GM18505 (cell line): Measurements from ENCODE around the gene EID3.
"Not testable (repeated sequence)": the region's sequence is repeated elsewhere in the genome, so short reads cannot be mapped to it uniquely, and the experiment has no call there.

ENCODE experiments used
- ATAC-seq: cut with Tn5 transposase; IDR thresholded peaks from one replicate; pipeline ENCODE4 v1.9.1; 2021; ENCODE audit not compliant: unreplicated experiment
- POLR2A ChIP-seq: IDR thresholded peaks from 4 replicates; pipeline ENCODE4 v1.6.1; 2011; ENCODE audit warnings: borderline replicate concordance; ENCODE audit not compliant: insufficient read depth, insufficient read length; ENCODE audit errors: extremely low read depth

The EID3 gene

DNA sequence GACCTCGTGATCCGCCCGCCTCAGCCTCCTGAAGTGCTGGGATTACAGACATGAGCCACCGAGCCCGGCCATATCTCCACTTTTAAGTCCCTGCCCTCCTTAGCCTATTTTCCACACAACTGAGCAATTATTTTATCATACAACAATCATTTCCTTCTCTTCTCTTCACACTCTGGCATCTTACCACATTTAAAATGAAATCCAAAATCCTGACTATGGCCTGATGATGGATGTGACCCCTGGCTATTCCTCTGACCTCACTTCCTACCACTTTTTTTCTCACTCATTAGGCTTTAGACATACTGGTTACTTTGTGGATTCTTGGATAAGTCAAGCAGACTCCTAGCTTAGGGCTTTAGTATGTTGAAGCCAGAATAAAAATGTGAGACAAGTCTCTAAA is 21.9 kb upstream of the EID3 start:
- ATAC-seq, result no peak

DNA sequence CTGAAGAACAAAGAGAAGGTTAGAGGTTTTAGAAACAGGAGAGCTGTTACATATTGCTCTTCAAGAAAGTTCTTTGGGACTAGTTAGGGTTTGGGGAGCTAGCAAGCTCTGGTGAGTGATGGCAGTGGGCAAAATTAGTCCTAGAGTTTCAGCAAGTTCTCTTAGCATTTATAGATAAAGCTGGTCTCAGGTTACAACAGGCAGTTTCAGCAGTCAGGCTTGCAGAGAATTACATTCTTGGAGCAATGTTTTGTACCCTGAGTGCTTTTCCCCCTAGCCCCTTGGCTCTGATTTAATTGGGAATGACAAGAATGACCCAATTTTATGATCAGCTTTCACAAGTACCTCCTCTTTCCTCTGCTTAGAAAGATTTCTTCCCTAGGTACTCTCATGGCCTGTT is 21.4 kb upstream of the EID3 start:
- no peak for TF ChIP-seq POLR2A
- no peak for ATAC-seq

More for the DNA sequence above, 21.9 kb upstream of the EID3 start:
- TF ChIP-seq POLR2A, result no peak

DNA sequence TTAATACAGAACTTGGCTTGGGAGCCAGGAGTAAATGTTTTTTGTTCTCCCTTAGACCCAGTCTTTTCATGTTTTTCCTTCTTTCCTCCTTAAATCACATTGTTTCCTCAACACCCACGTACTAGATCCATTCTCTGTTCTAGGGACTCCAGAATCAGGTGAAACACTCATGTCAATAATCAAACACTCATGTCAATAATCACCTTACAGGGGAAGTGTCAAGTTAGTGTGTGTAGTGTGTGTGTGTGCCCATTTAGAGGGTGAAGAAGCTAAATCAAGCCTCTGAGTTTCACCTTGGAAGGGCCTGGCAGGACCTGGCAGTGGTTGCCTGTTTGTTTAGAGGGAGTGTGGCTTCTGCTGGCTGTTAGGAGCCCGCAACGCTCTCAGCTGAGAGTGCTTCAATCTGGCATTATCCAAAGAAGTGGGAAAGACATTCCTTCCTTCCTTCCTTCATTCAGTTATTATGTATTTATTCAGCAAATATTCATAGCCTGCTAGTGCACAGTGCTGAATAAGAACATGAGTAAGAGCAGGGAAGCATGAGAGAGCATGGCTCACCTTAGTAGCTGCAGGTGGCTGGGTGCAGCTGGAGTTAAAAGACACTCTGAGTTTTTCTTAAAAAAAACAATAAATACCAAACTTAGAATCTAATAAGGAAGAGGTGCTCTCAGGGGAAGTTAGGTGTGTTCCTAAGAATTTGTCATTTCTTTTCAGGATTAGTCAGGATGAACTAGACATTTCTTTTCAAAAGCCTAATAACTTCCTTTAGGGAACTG is 17.6 kb upstream of the EID3 start:
- TF ChIP-seq POLR2A, result no peak
- no peak for ATAC-seq

DNA sequence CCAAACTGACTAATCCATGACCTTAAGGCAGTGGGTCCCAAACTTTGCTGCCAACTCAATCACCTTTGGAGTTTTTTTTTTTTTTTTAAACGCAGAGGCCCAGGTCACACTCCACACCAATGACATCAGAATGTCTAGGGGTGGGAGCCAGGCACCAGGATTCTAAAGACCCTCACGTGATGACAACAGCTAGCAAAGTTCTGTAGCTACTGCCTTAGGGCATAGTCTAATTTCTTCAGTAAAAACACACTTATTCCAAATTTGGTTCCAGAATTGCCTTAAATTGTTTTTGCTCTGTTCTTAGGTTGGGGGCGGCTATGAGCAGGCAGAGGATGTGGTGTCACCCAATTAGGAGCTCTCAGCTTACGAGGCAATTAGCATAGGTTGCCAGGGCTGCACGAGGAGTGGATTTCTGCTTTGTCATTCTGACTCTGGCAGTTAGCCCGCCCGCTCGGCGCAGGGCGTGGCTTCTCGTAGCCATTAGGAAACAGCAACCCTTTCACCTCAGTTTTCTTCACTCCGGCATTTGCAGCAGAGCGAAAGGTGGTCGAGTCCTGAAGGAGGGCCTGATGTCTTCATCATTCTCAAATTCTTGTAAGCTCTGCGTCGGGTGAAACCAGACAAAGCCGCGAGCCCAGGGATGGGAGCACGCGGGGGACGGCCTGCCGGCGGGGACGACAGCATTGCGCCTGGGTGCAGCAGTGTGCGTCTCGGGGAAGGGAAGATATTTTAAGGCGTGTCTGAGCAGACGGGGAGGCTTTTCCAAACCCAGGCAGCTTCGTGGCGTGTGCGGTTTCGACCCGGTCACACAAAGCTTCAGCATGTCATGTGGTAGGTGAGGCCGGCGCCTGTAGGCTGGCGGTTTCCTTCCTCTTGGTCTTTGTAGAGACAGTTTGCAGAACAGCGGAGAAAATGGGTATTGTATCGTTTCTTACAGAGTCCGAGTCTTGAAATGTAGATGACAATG is 16.7 kb upstream of the EID3 start:
- peak; percentile 77 for ATAC-seq
- peak; percentile 95 for TF ChIP-seq POLR2A

DNA sequence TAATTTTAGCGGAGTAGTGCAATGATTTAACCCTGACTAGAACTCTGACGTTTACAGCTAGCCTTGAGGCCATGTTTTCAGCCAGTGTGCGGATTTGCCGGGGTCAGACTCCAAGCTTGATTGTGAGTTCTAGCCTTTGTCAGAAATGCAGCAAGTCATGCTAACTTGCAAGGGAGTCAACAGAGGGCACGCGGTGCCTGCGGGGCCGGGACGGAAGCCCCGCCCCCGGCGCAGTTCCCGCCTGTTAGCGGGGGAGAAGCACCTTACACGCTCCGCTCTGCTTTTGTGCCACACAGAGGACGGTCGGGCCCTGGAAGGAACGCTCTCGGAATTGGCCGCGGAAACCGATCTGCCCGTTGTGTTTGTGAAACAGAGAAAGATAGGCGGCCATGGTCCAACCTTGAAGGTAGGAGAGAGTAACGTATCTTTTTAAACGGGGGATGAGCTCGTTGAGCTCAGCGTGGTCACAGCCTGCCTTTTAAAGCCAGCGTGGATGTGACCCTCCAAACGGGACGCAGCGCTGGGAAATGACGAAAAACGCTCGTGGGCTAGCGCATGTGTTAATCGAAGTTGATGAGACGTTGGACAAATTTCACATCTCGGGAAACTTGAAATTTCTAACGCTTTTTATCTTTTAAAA is 14.8 kb upstream of the EID3 start:
- ATAC-seq, result peak; percentile 44
- peak; percentile 76 for TF ChIP-seq POLR2A

DNA sequence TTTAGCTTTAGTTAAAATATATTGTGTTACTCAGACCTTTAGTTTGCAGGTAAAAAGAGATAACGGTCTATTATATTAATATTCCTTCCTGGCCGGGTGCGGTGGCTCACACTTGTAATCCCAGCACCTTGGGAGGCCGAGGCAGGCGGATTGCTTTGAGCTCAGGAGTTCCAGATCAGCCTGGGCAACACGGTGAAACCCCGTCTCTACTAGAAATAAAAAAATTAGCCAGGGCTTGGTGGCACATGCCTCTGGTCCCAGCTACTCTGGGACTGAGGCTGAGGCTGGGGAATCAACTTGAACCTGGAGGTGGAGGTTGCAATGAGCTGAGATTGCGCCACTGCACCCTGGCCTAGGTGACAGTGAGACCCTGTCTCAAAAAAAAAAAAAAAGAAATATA is 13.2 kb upstream of the EID3 start:
- TF ChIP-seq POLR2A, result no peak
- ATAC-seq, result no peak

DNA sequence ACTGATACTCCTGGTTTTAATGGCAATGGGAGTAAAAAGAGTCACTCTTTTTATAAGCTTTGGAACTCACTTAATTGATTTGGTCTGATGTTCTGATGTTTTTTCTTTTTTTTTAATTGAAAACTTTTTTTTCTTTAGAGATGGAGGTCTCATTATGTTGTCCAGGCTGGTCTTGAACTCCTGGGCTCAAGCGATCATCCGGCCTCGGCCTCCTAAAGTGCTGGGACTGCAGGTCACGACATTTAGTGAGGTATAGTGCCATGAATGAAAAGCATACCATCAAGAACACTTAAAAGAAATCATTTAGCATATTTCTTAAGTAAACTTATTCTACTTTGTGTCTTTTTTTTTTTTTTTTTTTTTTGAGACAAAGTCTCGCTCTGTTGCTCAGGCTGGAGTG is 12.7 kb upstream of the EID3 start:
- no peak for ATAC-seq
- TF ChIP-seq POLR2A, result no peak

DNA sequence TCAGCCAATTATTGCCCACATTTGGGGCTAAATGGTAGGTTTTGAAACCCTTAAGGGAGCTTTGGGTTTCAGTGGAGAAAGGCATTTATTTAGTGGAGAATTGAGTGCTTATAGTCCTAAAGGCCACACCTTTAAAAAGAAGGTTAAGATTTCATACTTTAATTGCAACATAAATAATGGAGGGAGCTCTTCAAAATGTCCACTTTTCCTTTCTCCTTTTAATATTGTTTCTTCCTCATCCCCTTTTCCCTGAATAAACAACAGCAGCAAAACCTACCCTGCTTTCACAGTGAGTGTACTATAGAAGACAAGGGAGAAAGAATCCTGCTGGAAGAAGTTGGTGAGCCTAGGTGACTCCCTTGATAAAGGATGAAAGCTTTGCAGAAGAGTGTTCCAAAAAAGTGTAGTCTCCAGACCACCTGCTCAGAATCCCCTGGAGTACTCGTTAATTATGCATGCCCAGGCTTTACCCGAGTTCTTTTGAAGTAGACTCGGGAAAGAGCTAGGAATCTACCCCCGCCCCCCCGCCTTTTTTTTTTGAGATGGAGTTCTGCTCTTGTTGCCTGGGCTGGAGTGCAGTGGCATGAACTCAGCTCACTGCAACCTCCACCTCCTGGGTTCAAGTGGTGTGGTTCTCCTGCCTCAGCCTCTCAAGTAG is 11.5 kb upstream of the EID3 start:
- no peak for TF ChIP-seq POLR2A
- no peak for ATAC-seq

DNA sequence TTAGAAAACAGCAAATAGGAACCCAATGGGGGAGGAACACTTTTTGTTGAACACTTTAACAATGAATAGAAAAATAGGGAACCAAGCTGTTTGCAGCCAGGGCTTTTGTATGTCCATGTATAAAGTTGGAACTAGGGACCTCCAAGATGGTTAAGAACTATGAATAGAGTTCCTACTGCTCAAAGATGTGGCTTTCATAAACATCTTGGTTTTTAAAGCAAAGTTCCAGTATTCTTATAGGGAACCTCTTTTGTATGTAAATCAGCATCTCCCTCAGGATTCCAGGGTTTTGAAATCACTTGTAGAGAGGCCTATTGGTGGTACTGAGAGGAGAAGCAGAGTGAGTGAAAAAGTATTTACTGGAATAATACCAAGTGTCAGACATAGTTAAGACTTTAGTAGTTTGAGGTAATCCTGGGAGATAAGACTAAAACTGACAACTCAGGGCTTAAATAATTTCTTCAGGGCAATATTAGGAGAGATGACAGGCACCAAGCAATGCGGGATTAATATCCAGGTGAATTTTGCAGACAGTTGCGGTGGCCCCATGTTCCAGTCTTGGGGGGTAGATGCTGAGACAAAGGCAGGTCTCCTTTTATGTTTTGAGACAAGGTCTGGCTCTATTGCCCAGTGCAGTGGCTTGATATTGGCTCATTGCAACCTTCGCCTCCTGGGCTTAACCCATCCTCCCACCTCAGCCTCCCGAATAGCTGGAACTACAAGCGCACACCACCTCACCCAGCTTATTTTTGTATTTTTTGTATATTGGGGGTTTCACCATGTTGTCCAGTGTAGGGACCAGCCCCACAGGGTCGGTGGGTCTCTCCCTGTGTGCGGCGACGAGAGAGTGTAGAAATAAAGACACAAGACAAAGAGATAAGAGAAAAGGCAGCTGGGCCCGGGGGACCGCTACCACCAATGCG is 10.4 kb upstream of the EID3 start:
- no peak for ATAC-seq
- no peak for TF ChIP-seq POLR2A

DNA sequence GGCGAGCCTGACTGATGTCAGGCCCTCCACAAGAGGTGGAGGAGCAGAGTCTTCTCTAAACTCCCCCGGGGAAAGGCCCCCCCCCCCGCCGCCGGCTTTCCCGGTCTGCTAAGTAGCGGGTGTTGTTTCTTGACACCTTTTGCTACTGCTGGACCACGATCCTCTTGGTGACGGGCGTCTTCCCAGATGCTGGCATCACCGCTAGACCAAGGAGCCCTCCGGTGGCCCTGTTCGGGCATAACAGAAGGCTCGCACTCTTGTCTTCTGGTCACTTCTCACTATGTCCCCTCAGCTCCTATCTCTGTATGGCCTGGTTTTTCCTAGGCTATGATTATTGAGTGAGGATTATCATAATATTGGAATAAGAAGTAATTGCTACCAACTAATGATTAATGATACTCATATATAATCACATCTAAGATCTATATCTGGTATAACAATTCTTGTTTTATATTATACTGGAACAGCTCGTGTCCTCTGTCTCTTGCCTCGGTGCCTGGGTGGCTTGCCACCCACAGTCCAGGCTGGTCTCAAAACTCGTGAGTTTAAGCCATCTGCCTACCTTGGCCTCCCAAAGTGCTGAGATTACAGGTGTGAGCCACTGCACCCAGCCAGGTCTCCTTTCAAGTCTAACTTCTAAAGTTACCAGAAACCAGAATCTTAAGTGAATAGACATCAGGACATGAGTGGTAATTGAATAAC is 9.2 kb upstream of the EID3 start:
- not testable (repeated sequence) for ATAC-seq

DNA sequence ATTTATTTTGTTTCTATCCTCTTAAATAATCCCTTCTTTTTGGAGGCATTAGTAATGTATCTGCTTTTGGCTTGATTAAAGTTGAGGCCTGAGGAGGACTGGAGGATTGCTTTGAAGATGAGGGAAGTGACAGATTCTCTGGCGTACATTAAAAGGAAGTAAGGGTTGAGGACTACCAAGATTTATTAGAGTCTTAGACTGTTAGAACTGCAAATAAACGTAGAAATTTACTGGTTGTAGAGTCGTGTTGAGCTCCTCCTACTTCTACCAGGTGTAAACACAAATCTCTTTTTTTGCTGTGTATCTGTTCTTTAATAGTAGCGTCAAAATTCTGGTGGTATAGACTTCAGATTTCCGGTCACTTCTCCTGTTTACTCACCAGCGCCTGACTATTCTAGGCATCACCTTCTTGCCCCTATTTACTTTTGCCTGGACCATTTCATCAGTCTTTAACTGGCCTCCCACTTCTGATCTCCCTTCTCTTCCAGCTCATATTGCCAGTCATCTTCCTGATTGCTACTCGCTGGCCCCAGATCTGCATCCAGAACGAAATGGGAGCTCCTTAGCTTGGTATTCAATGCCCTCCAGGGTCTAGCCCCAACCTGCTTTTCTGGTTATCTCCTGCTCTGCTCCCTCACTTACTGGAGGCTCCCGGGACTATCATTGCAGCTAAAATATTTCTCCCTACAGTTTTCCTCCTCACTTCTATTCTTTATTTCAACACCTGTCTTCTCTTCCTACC is 8.4 kb upstream of the EID3 start:
- ATAC-seq, result no peak
- no peak for TF ChIP-seq POLR2A
